ENCODE results near the gene ATP2B1.

- TF ChIP-seq CTCF (IDR thresholded peaks at IDR 0.05; ENCODE audit: low read depth, low read length, poor library complexity, severe bottlenecking): no peak
- TF ChIP-seq EZH2phosphoT487 (IDR thresholded peaks at IDR 0.05; ENCODE audit: borderline replicate concordance, low read length): no peak
Observed at GRCh38 chr12:89618113-89618862, 90.3 kb downstream of the ATP2B1 start.
